IMR-90 (cell line): ENCODE measurements around the gene GRIN1.
A peak's percentile ranks its signal among the peaks of the same experiment; 100 is the strongest.

Experiments used
- BHLHE40 ChIP-seq: fragments of 150-350 bp; IDR thresholded peaks from 2 replicates; pipeline ENCODE4 v1.6.1; 2016; ENCODE audit warnings: mild to moderate bottlenecking, low read depth, low read length
- CEBPB ChIP-seq: IDR thresholded peaks from 2 replicates; pipeline ENCODE4 v1.6.1; 2012; ENCODE audit warnings: low read depth, low read length, improper control_type of control experiment
- FOS ChIP-seq: fragments of 150-350 bp; IDR thresholded peaks from 2 replicates; pipeline ENCODE4 v1.6.1; 2016; ENCODE audit warnings: low read depth, low read length
- MXI1 ChIP-seq: IDR thresholded peaks from 2 replicates; pipeline ENCODE4 v1.6.1; 2012; ENCODE audit warnings: low read depth, mild to moderate bottlenecking, low read length, moderate library complexity, borderline replicate concordance
- NFE2L2 ChIP-seq: fragments of 150-350 bp; IDR thresholded peaks from 2 replicates; pipeline ENCODE4 v1.6.1; 2016; ENCODE audit warnings: low read depth, mild to moderate bottlenecking, low read length
- POLR2A ChIP-seq: IDR thresholded peaks from 2 replicates; pipeline ENCODE4 v1.6.1; 2012; ENCODE audit warnings: mild to moderate bottlenecking, low read depth, low read length
- RAD21 ChIP-seq: IDR thresholded peaks from 2 replicates; pipeline ENCODE4 v1.6.1; 2012; ENCODE audit warnings: low read length, improper control_type of control experiment
- RCOR1 ChIP-seq: IDR thresholded peaks from 2 replicates; pipeline ENCODE4 v1.6.1; 2012; ENCODE audit warnings: mild to moderate bottlenecking, low read length, improper control_type of control experiment; ENCODE audit not compliant: insufficient replicate concordance
- RFX5 ChIP-seq: IDR thresholded peaks from 2 replicates; pipeline ENCODE4 v1.8.0; 2012; ENCODE audit warnings: low read depth, mild to moderate bottlenecking, low read length, moderate library complexity
- SMC3 ChIP-seq: fragments of 150-350 bp; IDR thresholded peaks from 2 replicates; pipeline ENCODE4 v1.6.1; 2016; ENCODE audit warnings: low read depth, mild to moderate bottlenecking, antibody characterized with exemption, low read length, moderate library complexity
- TF ChIP-seq, protein P1 (sequence below): conservative IDR thresholded peaks from 2 replicates; pipeline ENCODE4 v1.5.1; 2012; ENCODE audit warnings: mild to moderate bottlenecking, low read depth, low read length, improper control_type of control experiment

DNA sequence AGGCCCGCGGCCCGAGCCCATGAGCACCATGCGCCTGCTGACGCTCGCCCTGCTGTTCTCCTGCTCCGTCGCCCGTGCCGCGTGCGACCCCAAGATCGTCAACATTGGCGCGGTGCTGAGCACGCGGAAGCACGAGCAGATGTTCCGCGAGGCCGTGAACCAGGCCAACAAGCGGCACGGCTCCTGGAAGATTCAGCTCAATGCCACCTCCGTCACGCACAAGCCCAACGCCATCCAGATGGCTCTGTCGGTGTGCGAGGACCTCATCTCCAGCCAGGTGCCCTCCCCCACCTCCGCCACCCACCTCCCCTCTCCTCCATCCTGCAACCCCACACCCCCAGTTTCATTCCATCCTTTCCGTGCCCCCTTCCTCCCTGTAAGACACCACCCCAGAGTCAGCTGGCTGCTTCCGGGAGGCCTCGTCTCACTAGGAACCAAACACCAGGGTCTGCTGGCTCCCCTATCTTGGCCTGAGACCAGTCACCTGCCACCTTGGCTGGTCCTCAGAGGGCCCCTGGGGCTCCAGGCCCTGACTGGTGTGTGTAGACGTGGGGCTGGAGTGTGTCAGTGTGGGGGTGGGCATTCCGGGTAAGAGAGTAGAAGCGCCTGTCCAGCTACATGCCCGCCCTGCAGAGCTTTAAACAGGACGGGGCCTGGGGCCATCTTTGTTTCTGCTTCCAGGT is 655 bp downstream of the GRIN1 start:
- TF ChIP-seq, protein P1, sequence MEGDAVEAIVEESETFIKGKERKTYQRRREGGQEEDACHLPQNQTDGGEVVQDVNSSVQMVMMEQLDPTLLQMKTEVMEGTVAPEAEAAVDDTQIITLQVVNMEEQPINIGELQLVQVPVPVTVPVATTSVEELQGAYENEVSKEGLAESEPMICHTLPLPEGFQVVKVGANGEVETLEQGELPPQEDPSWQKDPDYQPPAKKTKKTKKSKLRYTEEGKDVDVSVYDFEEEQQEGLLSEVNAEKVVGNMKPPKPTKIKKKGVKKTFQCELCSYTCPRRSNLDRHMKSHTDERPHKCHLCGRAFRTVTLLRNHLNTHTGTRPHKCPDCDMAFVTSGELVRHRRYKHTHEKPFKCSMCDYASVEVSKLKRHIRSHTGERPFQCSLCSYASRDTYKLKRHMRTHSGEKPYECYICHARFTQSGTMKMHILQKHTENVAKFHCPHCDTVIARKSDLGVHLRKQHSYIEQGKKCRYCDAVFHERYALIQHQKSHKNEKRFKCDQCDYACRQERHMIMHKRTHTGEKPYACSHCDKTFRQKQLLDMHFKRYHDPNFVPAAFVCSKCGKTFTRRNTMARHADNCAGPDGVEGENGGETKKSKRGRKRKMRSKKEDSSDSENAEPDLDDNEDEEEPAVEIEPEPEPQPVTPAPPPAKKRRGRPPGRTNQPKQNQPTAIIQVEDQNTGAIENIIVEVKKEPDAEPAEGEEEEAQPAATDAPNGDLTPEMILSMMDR, result no peak
- no peak for TF ChIP-seq POLR2A
- TF ChIP-seq FOS, result no peak
- TF ChIP-seq SMC3, result no peak
- TF ChIP-seq RFX5, result no peak
- no peak for TF ChIP-seq BHLHE40
- TF ChIP-seq RAD21, result no peak
- TF ChIP-seq MXI1, result peak; percentile 0; the same call in 1 of the 2 replicates
- no peak for TF ChIP-seq RCOR1
- TF ChIP-seq CEBPB, result no peak
- no peak for TF ChIP-seq NFE2L2
